BLaER1 treated with 17β-estradiol and CSF1 and Interleukin-3, amounts not matched to agents 10 nM and 100 nM (cell line): Measurements from ENCODE around the gene SAAL1.

ENCODE experiments used
- H3K27ac ChIP-seq, 11 experiments: shearing (Covaris generic); formaldehyde crosslinking; 2 replicates each; pipeline ENCODE4 v1.8.1; 2022
- H3K27me3 ChIP-seq, 11 experiments: shearing (Covaris generic); formaldehyde crosslinking; 2 replicates each; pipeline ENCODE4 v1.8.1; 2022
- H3K36me3 ChIP-seq, 11 experiments: shearing (Covaris generic); formaldehyde crosslinking; 2 replicates each; pipeline ENCODE4 v1.8.1; 2022
- H3K4me1 ChIP-seq, 10 experiments: shearing (Covaris generic); formaldehyde crosslinking; 2 replicates each; pipeline ENCODE4 v1.8.1; 2022
- H3K4me2 ChIP-seq, 11 experiments: shearing (Covaris generic); formaldehyde crosslinking; 2 replicates each; pipeline ENCODE4 v1.8.1; 2022
- H3K4me3 ChIP-seq, 10 experiments: shearing (Covaris generic); formaldehyde crosslinking; 2 replicates each; pipeline ENCODE4 v1.8.1; 2022
- H3K9ac ChIP-seq, 11 experiments: shearing (Covaris generic); formaldehyde crosslinking; 2 replicates each; pipeline ENCODE4 v1.8.1; 2022
- H3K9me3 ChIP-seq, 11 experiments: shearing (Covaris generic); formaldehyde crosslinking; replicated peaks in 1 of 11; 2 replicates each; pipeline ENCODE4 v1.8.1; 2022
- H4K20me1 ChIP-seq, 11 experiments: shearing (Covaris generic); formaldehyde crosslinking; 2 replicates each; pipeline ENCODE4 v1.8.1; 2022
- Cebpa-rat ChIP-seq, 11 experiments: shearing (Covaris generic); IDR thresholded peaks; 2 replicates each; pipeline ENCODE4 v1.8.1; 2022

SAAL1 gene

DNA sequence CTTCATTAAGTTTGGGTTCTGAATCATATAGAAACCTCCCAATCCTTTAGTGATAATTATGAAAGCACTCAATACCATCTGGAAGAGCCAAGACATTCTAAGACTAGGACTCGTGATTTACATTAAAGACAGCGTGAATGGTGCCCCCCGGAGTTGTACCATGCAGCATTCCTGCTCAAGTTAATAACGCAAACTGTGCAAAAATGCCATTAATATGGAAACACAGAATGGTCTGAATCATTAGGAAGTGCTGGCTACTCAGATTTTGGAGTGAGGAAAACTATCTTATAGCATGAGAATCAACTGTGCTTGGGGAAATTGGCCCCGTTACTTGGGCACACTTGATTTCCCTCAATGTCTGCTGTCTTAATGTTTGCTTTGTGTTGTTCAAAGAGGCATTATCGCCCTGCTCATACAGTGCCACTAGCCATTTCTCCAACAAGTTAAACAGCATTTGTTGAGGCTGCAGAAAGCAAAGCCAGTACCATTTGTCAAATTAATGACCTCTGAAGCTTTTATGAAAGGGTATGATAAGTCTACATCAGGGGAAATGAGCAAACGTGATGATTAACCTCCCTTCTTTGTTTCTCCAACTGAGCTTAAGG is 41.3 kb downstream of the SAAL1 start:
- Histone ChIP-seq H3K36me3 (peaks cover 0 to 3% (median 0%) of the 10 kb centered on the region in 11 experiments; a peak in 1 of 22 replicates), H3K4me3 (no peak overlapping the region), H3K9me3 (no peaks in the 10 kb centered on the region), H3K4me2 (no peak overlapping the region), H3K27me3 (no peaks in the 10 kb centered on the region), H3K27ac (no peak overlapping the region), H4K20me1 (no peaks in the 10 kb centered on the region), H3K9ac (no peak overlapping the region), H3K4me1 (no peaks in the 10 kb centered on the region)
- no peak for TF ChIP-seq Cebpa-rat (IDR thresholded peaks at IDR 0.05)

- Histone ChIP-seq H4K20me1 (no peaks in the 10 kb centered on the region), H3K4me3 (no peak overlapping the region), H3K4me1 (no peaks in the 10 kb centered on the region), H3K9me3 (no peaks in the 10 kb centered on the region), H3K4me2 (no peak overlapping the region), H3K36me3 (peaks cover 0 to 3% (median 0%) of the 10 kb centered on the region in 11 experiments; a peak in 1 of 22 replicates), H3K27me3 (no peaks in the 10 kb centered on the region), H3K9ac (no peak overlapping the region), H3K27ac (no peak overlapping the region)
- no peak for TF ChIP-seq Cebpa-rat (IDR thresholded peaks at IDR 0.05)
Measured at GRCh38 chr11:18063862-18064434, 41.9 kb downstream of the SAAL1 start.

DNA sequence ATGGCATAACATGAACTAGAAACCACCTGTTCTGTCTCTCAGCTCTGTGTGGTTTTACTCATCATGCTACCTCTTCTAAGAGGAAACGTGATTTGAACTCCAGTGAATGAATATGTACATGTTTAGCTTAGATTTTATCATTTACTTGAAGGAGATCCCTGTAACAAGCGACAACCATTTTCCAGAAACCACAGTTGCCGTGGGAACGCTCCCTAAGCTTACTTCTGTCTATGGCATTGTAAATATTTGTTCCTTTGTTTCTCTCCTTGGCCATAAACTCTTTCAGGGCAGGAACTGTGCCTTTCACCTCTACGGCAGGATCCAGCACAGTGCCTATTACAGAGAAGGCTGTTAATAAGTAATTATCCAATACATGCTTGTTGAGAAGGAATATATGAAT is 42.8 kb downstream of the SAAL1 start:
- Histone ChIP-seq H3K27me3 (no peaks in the 10 kb centered on the region), H3K4me2 (no peak overlapping the region), H3K27ac (no peak overlapping the region), H3K9me3 (no peaks in the 10 kb centered on the region), H4K20me1 (no peaks in the 10 kb centered on the region), H3K9ac (no peak overlapping the region), H3K36me3 (no peaks in the 10 kb centered on the region), H3K4me3 (no peak overlapping the region), H3K4me1 (no peaks in the 10 kb centered on the region)
- no peak for TF ChIP-seq Cebpa-rat (IDR thresholded peaks at IDR 0.05)

DNA sequence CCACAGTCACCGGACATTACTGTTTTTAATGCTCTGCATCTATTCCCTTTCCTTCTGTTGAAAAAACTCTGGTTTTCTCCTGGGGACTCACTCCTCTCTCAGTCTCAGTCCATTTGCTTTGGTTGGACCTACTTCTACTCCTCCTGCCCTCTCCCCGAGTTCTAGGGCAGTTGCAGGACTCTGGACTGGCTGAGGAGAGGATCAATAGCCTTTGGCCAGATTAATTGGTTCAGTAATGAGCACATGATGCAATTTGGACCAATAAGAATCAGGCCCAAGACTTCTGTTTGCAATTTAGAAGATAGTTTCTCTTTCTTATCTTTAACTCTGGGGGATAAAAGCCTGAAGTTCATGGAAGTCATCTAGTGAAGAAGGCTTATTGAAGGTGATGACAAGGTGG is 44.5 kb downstream of the SAAL1 start:
- TF ChIP-seq Cebpa-rat (IDR thresholded peaks at IDR 0.05): no peak
- H4K20me1 ChIP-seq: no peaks in the 10 kb centered on the region
- H3K4me1 ChIP-seq: no peaks in the 10 kb centered on the region
- no peak overlapping the region for H3K4me3 ChIP-seq
- H3K27ac ChIP-seq: no peak overlapping the region
- H3K9me3 ChIP-seq: no peaks in the 10 kb centered on the region
- no peaks in the 10 kb centered on the region for H3K27me3 ChIP-seq
- H3K36me3 ChIP-seq: no peaks in the 10 kb centered on the region
- no peak overlapping the region for H3K4me2 ChIP-seq
- H3K9ac ChIP-seq: no peak overlapping the region

DNA sequence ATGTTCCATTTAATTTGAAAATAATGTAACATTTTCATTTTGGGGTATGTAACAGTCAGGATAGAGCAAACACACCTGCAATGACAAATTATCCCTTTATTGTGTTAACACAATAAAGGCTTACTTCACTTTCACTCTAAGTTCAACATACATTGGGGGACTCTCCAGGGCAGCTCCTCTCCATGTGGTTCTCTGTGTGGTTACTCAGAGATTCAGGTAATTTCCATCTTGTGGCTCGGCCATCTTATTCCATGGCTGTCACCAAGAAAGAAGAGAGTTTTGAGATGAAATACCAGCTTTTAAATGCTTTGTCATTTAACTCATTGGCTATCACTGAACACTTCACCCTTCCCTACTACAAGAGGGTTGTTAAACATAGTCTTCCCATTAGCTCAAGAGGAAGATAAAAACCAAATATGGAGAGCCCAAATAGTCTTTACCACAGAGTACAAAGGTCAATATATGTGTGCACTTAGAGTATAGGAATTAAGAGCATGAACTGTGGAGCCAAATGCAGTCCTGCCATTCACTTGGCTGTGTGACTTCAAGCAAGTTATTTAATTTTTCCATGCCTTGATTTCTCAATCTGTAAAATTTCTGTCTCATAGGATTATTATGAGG is 49.2 kb downstream of the SAAL1 start:
- Histone ChIP-seq H3K9me3 (no peaks in the 10 kb centered on the region), H3K36me3 (no peaks in the 10 kb centered on the region), H3K4me2 (no peak overlapping the region), H3K9ac (no peak overlapping the region), H3K4me3 (no peak overlapping the region), H3K4me1 (no peaks in the 10 kb centered on the region), H3K27ac (no peak overlapping the region), H3K27me3 (no peaks in the 10 kb centered on the region), H4K20me1 (no peaks in the 10 kb centered on the region)
- TF ChIP-seq Cebpa-rat (IDR thresholded peaks at IDR 0.05): no peak

GRCh38 chr11:18054511-18055103 is 51.3 kb downstream of the SAAL1 start:
- Histone ChIP-seq H3K9ac (no peak overlapping the region), H3K27me3 (no peaks in the 10 kb centered on the region), H4K20me1 (no peaks in the 10 kb centered on the region), H3K4me1 (no peaks in the 10 kb centered on the region), H3K27ac (no peak overlapping the region), H3K36me3 (no peaks in the 10 kb centered on the region), H3K4me3 (no peak overlapping the region), H3K9me3 (no peaks in the 10 kb centered on the region), H3K4me2 (no peak overlapping the region)
- no peak for TF ChIP-seq Cebpa-rat (IDR thresholded peaks at IDR 0.05)

DNA sequence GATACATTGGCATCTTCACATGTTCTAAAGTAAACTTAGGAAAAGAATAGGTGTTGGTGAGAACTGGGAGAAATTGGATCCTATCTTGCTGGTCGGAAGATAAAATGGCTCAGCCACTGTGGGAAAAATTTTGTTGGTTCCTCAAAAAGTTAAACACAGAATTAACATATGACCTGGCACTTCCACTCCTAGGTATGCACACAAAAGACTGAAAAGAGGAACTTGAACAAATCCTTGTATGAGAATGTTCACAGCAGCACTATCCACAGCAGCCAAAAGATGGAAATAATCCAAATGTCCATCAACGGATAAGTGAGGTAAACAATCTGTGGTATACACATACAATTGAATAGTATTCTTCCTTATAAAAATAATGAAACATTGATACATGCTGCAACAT is 55.0 kb downstream of the SAAL1 start:
- Histone ChIP-seq H3K27ac (no peak overlapping the region), H3K9ac (no peak overlapping the region), H3K4me1 (no peaks in the 10 kb centered on the region), H3K9me3 (peaks cover 0 to 8% (median 5%) of the 10 kb centered on the region in 11 experiments; a peak in 7 of 22 replicates), H3K4me2 (no peak overlapping the region), H3K4me3 (no peak overlapping the region), H4K20me1 (no peaks in the 10 kb centered on the region), H3K27me3 (no peaks in the 10 kb centered on the region), H3K36me3 (no peaks in the 10 kb centered on the region)
- TF ChIP-seq Cebpa-rat (IDR thresholded peaks at IDR 0.05): no peak

- H3K27me3 ChIP-seq: no peaks in the 10 kb centered on the region
- no peak for TF ChIP-seq Cebpa-rat (IDR thresholded peaks at IDR 0.05)
- no peaks in the 10 kb centered on the region for H3K36me3 ChIP-seq
- H3K9ac ChIP-seq: no peak within 1 kb of the TSS
- H3K9me3 ChIP-seq: peaks cover 0 to 8% (median 5%) of the 10 kb centered on the region in 11 experiments; a peak in 7 of 22 replicates
- H3K4me3 ChIP-seq: no peak within 1 kb of the TSS
- no peaks in the 10 kb centered on the region for H3K4me1 ChIP-seq
- H3K4me2 ChIP-seq: no peak within 1 kb of the TSS
- H4K20me1 ChIP-seq: no peaks in the 10 kb centered on the region
- no peak within 1 kb of the TSS for H3K27ac ChIP-seq
Measured at GRCh38 chr11:18046116-18046777, 59.6 kb downstream of the SAAL1 start, which contains the start of gene TPH1. TPH1 (minus strand) TSS chr11:18046269; CDS start chr11:18040762, 5,507 bp downstream.

DNA sequence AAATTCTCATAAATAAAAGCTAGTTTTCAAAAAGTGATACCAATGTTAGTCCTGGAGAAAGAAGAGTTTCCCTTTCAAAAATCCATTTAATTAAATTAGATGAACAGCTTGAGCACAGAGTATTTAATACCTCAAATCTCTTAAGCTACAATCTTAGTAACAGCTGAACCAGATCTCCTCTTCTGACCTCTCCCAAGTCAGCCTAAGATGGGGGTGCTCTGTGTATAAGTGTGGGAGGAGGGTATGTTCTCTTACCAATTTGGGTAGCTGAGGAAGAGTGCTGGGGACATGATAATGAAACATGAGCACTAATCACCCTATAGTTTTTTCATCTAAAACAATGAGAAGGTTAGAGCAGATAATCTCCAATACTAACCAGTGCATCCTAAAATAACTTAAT is 69.4 kb downstream of the SAAL1 start:
- H3K9me3 ChIP-seq: no peaks in the 10 kb centered on the region

More for the DNA sequence above, 69.4 kb downstream of the SAAL1 start:
- no peak overlapping the region for H3K9ac ChIP-seq
- no peak for TF ChIP-seq Cebpa-rat (IDR thresholded peaks at IDR 0.05)
- H3K4me3 ChIP-seq: no peak overlapping the region
- no peaks in the 10 kb centered on the region for H4K20me1 ChIP-seq
- no peak overlapping the region for H3K27ac ChIP-seq
- no peak overlapping the region for H3K4me2 ChIP-seq
- no peaks in the 10 kb centered on the region for H3K27me3 ChIP-seq
- no peaks in the 10 kb centered on the region for H3K36me3 ChIP-seq
- H3K4me1 ChIP-seq: no peaks in the 10 kb centered on the region
